ENCODE data around the gene MRPL55. TPM values are rescaled to one million over a fixed set of nuclear protein-coding genes. Genes with fewer than 3 reads are reported as not detected.

Gene MRPL55
- polyA plus RNA-seq, 1 donor from 2014 or later: 168 TPM

GRCh38 chr1:228095938-228096337, 13.2 kb downstream of the MRPL55 start:
- H3K36me3 ChIP-seq (ENCODE audit: insufficient read depth, low read length): peaks cover 15% of the 10 kb centered on the region
- TF ChIP-seq POLR2AphosphoS5 (IDR thresholded peaks at IDR 0.05) (no peak), CTCF (IDR thresholded peaks at IDR 0.05; ENCODE audit: poor library complexity, severe bottlenecking) (no peak), RAD21 (conservative IDR thresholded peaks at IDR 0.05) (no peak)
- no peak overlapping the region for H2AFZ ChIP-seq (ENCODE audit: low read depth, low read length)
- H3K27me3 ChIP-seq (ENCODE audit: insufficient read depth, low read depth, low read length): no peaks in the 10 kb centered on the region
- no peak overlapping the region for H3K4me2 ChIP-seq (ENCODE audit: low read length)
- H3K9me3 ChIP-seq (ENCODE audit: low read length): peaks cover 4% of the 10 kb centered on the region
- no peak overlapping the region for H3K27ac ChIP-seq (ENCODE audit: low read length)
- no peaks in the 10 kb centered on the region for H3K9me2 ChIP-seq (ENCODE audit: insufficient read depth, low read length)
- H4K20me1 ChIP-seq (ENCODE audit: insufficient read depth): no peaks in the 10 kb centered on the region
- H3F3A ChIP-seq (ENCODE audit: insufficient read depth, low read length, poor library complexity, severe bottlenecking): no peaks in the 10 kb centered on the region
- H3K9ac ChIP-seq (ENCODE audit: low read length): no peak overlapping the region
- H3K4me3 ChIP-seq (ENCODE audit: low read length): no peak overlapping the region
- H3K79me2 ChIP-seq (replicated peaks; ENCODE audit: insufficient read depth, low read length): peaks cover 60% of the 10 kb centered on the region

- no peaks in the 10 kb centered on the region for H3K9me2 ChIP-seq (ENCODE audit: insufficient read depth, low read length)
- no peak for TF ChIP-seq POLR2AphosphoS5 (IDR thresholded peaks at IDR 0.05)
Observed at GRCh38 chr1:228095161-228095560, 13.9 kb downstream of the MRPL55 start.

GRCh38 chr1:228094432-228095016, 14.6 kb downstream of the MRPL55 start:
- H4K20me1 ChIP-seq (ENCODE audit: insufficient read depth): no peaks in the 10 kb centered on the region
- no peak for TF ChIP-seq REST (IDR thresholded peaks at IDR 0.05; ENCODE audit: borderline replicate concordance)
- TF ChIP-seq POLR2AphosphoS5 (IDR thresholded peaks at IDR 0.05): no peak
- no peak for TF ChIP-seq EZH2 (IDR thresholded peaks at IDR 0.05; ENCODE audit: borderline replicate concordance, insufficient read depth, low read length, poor library complexity, severe bottlenecking)
- no peak for TF ChIP-seq RAD21 (conservative IDR thresholded peaks at IDR 0.05)
- no peak for TF ChIP-seq TAF1 (IDR thresholded peaks at IDR 0.05; ENCODE audit: low read depth)
- H3K9me3 ChIP-seq (ENCODE audit: low read length): peaks cover 4% of the 10 kb centered on the region
- H3K27ac ChIP-seq (ENCODE audit: low read length): no peak overlapping the region
- no peak overlapping the region for H3K9ac ChIP-seq (ENCODE audit: low read length)
- H3K4me2 ChIP-seq (ENCODE audit: low read length): no peak overlapping the region
- H3K36me3 ChIP-seq (ENCODE audit: insufficient read depth, low read length): peaks cover 15% of the 10 kb centered on the region
- no peak overlapping the region for H3K4me3 ChIP-seq (ENCODE audit: low read length)
- no peaks in the 10 kb centered on the region for H3F3A ChIP-seq (ENCODE audit: insufficient read depth, low read length, poor library complexity, severe bottlenecking)
- peaks cover 72% of the 10 kb centered on the region for H3K79me2 ChIP-seq (replicated peaks; ENCODE audit: insufficient read depth, low read length)
- H3K27me3 ChIP-seq (ENCODE audit: insufficient read depth, low read depth, low read length): no peaks in the 10 kb centered on the region
- no peak overlapping the region for H2AFZ ChIP-seq (ENCODE audit: low read depth, low read length)
- no peaks in the 10 kb centered on the region for H3K9me2 ChIP-seq (ENCODE audit: insufficient read depth, low read length)

More at GRCh38 chr1:228095161-228095560, 13.9 kb downstream of the MRPL55 start:
- no peaks in the 10 kb centered on the region for H3K27me3 ChIP-seq (ENCODE audit: insufficient read depth, low read depth, low read length)
- no peak overlapping the region for H3K4me3 ChIP-seq (ENCODE audit: low read length)
- peaks cover 4% of the 10 kb centered on the region for H3K9me3 ChIP-seq (ENCODE audit: low read length)
- H3K36me3 ChIP-seq (ENCODE audit: insufficient read depth, low read length): peaks cover 15% of the 10 kb centered on the region
- H4K20me1 ChIP-seq (ENCODE audit: insufficient read depth): no peaks in the 10 kb centered on the region
- peaks cover 66% of the 10 kb centered on the region for H3K79me2 ChIP-seq (replicated peaks; ENCODE audit: insufficient read depth, low read length)
- no peaks in the 10 kb centered on the region for H3F3A ChIP-seq (ENCODE audit: insufficient read depth, low read length, poor library complexity, severe bottlenecking)
- no peak overlapping the region for H3K9ac ChIP-seq (ENCODE audit: low read length)
- H2AFZ ChIP-seq (ENCODE audit: low read depth, low read length): no peak overlapping the region
- H3K4me2 ChIP-seq (ENCODE audit: low read length): no peak overlapping the region
- no peak overlapping the region for H3K27ac ChIP-seq (ENCODE audit: low read length)
